SU-DHL-6 (cell line): Measurements from ENCODE around the gene MYL10.

Source experiments
- CTCF ChIP-seq: fragments of 200-600 bp; sonication (generic); IDR thresholded peaks from one replicate; pipeline ENCODE4 v1.5.1; 2017; ENCODE audit warnings: antibody characterized with exemption, mild to moderate bottlenecking, low read length, moderate library complexity; ENCODE audit not compliant: insufficient read depth, poor library complexity, severe bottlenecking
- EZH2phosphoT487 ChIP-seq: fragments of 200-600 bp; sonication (generic), shearing (Covaris generic); conservative IDR thresholded peaks from 2 replicates; pipeline ENCODE4 v1.6.1; 2018; ENCODE audit warnings: mild to moderate bottlenecking, antibody characterized with exemption, low read length, moderate library complexity, mixed read lengths

GRCh38 chr7:101620991-101621390 is 8.1 kb downstream of the MYL10 start:
- TF ChIP-seq CTCF (no peak), EZH2phosphoT487 (no peak)
